Stimulated activated naive CD8-positive, alpha-beta T cell treated with anti-CD3 and anti-CD28 coated beads, Interleukin-15, amount 100 ng/mL, for 72 hours (primary cell): Measurements from ENCODE around the gene CCR6.
A peak's percentile ranks its signal among the peaks of the same experiment; 100 is the strongest.

Experiments
- ATAC-seq: fragments of 150-1000 bp; cut with Tn5 transposase; 2 replicates; pipeline ENCODE4 v1.10.0; 2021; ENCODE audit warnings: mild to moderate bottlenecking, moderate library complexity
- DNase-seq, 2 donors: peaks; one replicate each; pipeline ENCODE4 v3.0.0; 2021 to 2022
- H3K27ac Mint-ChIP-seq, 2 donors: one replicate each; pipeline ENCODE4 v1.8.0; 2022; ENCODE audit warnings: mild to moderate bottlenecking in 2 of 2, mixed read lengths in 2 of 2, moderate library complexity in 2 of 2
- H3K27me3 Mint-ChIP-seq: one replicate; pipeline ENCODE4 v1.8.0; 2022; ENCODE audit warnings: mixed read lengths
- H3K4me1 Mint-ChIP-seq: one replicate; pipeline ENCODE4 v1.8.0; 2022; ENCODE audit warnings: mild to moderate bottlenecking, mixed read lengths
- H3K4me3 Mint-ChIP-seq, 2 donors: one replicate each; pipeline ENCODE4 v1.8.0; 2022; ENCODE audit warnings: mild to moderate bottlenecking in 2 of 2, mixed read lengths in 2 of 2, moderate library complexity in 1 of 2
- H3K9me3 Mint-ChIP-seq, 2 donors: one replicate each; pipeline ENCODE4 v1.8.0; 2022; ENCODE audit warnings: mixed read lengths in 2 of 2

The CCR6 gene

DNA sequence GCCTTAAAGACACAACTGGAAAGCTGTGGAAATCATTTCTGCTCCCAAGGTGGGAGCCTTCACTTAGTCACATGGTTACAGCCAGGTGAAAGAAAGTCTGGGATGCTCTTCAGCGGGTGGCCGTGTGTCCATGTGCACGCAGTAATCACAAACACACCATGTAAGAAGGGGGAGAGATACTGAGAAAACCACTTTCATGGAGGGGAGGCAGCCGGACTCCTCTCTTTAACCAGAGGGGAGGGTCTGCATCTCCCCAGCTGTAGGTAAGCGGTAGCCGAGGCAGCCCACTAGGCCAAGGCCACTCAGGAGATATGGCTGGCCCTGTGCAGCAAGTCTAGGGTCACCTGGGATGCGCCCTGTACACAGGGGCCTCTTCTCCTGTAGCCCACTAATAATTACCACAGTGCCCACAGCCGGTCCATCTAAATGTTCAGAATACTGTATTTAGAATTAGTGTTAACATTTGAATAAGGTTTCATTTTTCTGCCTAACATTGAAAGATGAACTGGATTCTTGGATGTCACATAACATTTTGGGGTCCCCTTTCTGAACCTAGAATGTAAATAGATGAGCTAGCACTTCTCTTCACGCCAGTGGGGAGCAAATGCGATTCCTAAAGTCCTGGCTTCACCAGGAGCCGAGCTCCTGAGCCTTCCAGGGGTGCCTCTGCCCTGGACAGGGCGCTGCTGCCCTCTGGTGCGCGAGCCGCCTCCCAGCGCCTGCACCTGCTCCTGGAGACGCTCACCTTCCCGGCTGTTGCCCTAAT is 19.0 kb downstream of the CCR6 start:
- DNase-seq = peak; percentile 20 to 46
- Mint-ChIP-seq H3K4me3 (no peak overlapping the region), H3K27ac (no peak overlapping the region), H3K27me3 (peaks cover 54% of the 10 kb centered on the region), H3K4me1 (peaks cover 21% of the 10 kb centered on the region), H3K9me3 (no peaks in the 10 kb centered on the region)
- ATAC-seq = peak; percentile 83

DNA sequence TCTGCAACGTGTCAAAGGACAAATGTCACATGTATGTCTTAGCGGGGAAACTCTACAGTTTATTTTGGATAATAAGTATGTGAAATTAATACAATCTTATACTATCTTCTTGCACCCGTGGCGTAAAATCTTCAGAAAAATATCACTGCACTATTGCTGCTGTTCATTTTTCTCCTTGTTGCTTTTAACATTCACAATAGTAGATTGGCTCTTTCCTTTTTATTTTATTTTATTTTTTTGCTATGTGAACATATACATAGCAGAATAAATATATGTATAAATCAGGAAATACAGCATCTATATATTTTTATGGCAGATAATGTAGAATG is 19.5 kb downstream of the CCR6 start:
- Mint-ChIP-seq H3K27ac (no peak overlapping the region), H3K4me3 (no peak overlapping the region), H3K27me3 (peaks cover 50% of the 10 kb centered on the region), H3K4me1 (peaks cover 17% of the 10 kb centered on the region), H3K9me3 (no peaks in the 10 kb centered on the region)
- no peak for ATAC-seq
- DNase-seq = no peak

DNA sequence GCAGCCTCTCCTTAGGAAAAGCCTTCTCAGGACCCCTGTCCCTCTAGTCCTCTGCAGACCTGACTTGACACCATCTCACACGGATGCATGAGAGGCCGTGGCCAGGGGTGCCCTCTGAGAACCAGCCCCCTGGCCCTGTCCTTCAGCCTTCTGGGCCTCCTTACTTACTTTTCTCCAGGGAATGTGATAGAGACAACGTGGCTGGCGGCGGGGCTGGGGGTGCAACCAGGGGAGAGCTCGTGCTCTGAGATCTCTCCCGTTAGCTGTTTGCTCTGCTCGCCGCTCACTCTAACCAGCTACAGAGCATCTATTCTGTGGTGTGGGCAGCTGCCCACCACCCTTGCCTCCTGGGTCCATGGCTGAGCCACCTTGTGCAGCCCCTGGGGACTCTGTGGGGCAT is 20.1 kb downstream of the CCR6 start:
- Mint-ChIP-seq H3K27ac (no peak overlapping the region), H3K4me1 (peaks cover 13% of the 10 kb centered on the region), H3K4me3 (no peak overlapping the region), H3K27me3 (peaks cover 44% of the 10 kb centered on the region), H3K9me3 (no peaks in the 10 kb centered on the region)
- DNase-seq (no peak), ATAC-seq (no peak)

DNA sequence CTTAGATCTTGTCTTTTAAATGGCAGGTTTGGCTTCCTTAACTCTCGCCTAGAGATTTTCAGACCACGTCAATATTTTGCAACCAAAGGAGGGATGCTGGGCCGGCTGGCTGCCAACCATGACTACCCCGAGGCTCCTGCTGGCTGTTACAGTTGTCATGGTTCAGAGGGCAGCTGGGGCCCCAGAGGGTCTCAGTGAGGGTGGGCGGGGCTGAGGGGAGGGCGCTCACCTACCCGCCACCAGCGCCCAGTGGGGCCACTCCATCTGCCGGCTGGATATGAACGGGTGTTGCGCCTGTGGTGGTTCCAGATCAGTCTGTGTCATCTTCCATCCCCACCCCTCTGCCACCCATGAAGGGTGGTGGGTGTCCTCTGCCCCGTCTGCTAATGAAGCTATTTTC is 22.6 kb downstream of the CCR6 start:
- H3K27me3 Mint-ChIP-seq = peaks cover 39% of the 10 kb centered on the region
- ATAC-seq (no peak), DNase-seq (no peak)
- no peak overlapping the region for H3K4me3 Mint-ChIP-seq
- no peaks in the 10 kb centered on the region for H3K9me3 Mint-ChIP-seq
- peaks cover 10% of the 10 kb centered on the region for H3K4me1 Mint-ChIP-seq
- H3K27ac Mint-ChIP-seq = no peak overlapping the region

DNA sequence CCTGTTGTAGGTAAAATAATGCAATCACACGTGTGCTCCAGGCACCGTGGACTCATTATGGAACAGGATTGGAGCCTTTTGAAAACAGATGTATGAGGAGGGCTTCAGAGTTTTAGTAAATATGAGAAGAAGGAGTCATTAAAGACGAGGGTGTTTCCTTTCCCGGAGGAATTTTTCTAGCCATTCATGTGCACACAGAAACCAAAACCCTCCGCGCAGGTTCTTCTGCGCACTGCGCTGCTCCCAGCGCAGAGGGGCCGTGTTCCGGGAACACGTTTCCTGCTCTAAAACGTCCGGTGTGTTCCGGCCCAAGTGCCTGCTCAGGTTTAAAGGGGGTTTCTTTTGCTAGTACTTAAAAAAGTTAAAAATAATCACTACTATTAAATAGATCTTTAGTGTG is 23.2 kb downstream of the CCR6 start:
- H3K9me3 Mint-ChIP-seq = no peaks in the 10 kb centered on the region
- peak overlapping the region; percentile 21 to 62 for H3K4me3 Mint-ChIP-seq
- peaks cover 12% of the 10 kb centered on the region for H3K4me1 Mint-ChIP-seq
- no peak for ATAC-seq
- no peak for DNase-seq
- H3K27ac Mint-ChIP-seq = no peak overlapping the region
- H3K27me3 Mint-ChIP-seq = peaks cover 32% of the 10 kb centered on the region

DNA sequence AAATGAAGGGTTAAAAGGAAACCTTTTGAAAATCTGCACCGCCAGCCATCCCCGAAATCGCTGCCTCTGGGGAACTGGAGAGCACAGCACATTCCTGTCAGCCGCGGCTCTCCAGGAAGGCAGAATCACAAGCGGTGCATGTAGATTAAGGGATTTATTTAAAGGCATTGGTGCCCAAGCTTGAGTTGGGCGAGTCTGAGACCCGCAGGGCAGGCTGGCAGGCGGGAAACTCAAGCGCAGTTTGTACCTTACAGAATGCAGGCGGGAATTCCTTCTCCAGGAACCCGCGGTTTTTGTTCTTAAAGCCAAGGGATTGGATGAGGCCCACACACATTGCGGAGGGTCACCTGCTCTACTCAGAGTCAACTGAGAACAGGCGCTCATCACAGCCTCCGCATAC is 24.1 kb downstream of the CCR6 start:
- ATAC-seq (no peak), DNase-seq (no peak)
- Mint-ChIP-seq H3K4me3 (peak overlapping the region in 1 of 2 donors; percentile 62), H3K4me1 (peaks cover 17% of the 10 kb centered on the region), H3K27me3 (peaks cover 28% of the 10 kb centered on the region), H3K27ac (no peak overlapping the region), H3K9me3 (no peaks in the 10 kb centered on the region)

DNA sequence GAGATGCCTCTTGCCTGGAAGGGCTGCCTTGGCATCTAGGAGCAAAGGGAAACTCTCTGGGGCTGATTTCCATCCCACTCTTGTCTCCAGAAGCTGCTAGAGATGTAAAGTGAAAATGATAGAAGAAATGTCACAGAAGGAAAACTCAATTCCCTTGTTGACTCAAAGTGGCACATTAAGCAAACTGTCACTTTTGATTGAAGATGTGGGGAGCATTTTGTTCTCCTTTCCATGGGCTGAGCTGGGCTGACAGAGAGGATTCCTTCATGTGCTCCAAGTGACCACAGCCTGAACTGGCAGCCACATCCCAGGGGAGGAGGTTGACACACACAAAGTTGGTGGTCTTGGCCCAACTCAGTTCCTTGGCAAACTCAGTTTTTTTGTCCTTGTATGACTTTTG is 25.1 kb downstream of the CCR6 start:
- H3K27ac Mint-ChIP-seq = no peak overlapping the region
- no peak for ATAC-seq
- peaks cover 19% of the 10 kb centered on the region for H3K4me1 Mint-ChIP-seq
- H3K4me3 Mint-ChIP-seq = no peak overlapping the region
- no peaks in the 10 kb centered on the region for H3K9me3 Mint-ChIP-seq
- DNase-seq = no peak
- peaks cover 35% of the 10 kb centered on the region for H3K27me3 Mint-ChIP-seq

DNA sequence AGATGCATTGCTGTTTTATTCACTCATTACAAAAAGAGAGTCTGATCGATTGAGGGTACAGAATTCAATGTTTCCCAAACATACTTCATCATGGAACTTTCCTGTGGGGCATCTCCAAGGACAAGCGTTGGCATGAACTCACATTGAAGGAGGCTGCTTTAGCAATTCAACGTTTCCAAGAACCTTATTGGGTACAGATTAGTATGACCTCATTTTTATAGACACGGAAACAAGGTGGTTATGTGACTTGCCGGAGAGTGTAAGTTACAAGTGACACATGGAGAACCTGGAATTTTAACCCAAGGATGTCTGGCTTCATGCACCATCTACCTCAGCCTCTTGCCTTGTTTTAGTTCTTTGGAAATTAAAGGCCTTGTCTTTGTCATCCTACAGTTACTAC is 26.1 kb downstream of the CCR6 start:
- DNase-seq (no peak), ATAC-seq (no peak)
- H3K27ac Mint-ChIP-seq = no peak overlapping the region
- peaks cover 26% of the 10 kb centered on the region for H3K4me1 Mint-ChIP-seq
- H3K9me3 Mint-ChIP-seq = no peaks in the 10 kb centered on the region
- peaks cover 30% of the 10 kb centered on the region for H3K27me3 Mint-ChIP-seq
- no peak overlapping the region for H3K4me3 Mint-ChIP-seq

DNA sequence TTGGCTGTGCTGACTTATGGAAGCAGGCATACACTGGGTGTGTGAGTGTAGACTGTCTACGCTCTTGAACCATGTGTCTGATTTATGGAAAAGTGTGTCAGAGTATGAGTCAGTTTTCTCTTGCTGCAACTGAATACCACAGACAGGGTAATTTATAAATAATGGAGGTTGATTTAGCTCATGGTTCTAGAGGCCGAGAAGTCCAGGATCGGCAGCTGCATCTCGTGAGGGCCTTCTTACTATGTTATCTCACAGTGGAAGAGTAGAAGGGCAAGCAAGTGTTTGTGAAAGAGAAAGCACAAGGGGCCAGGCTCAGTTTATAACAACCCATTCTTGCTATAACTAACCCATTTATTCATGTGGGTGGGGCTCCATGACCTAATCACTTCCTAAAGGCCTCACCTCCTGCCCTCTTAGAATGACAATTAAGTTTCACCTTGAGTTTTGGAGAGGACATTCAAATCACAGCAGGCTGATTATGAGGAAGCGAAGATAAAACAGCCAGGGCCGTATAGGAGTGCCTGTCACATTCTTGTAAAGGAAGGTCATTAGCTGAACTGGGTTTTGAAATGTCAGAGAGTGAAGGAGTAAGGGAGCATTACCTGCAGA is 28.1 kb downstream of the CCR6 start:
- peak; percentile 81 for ATAC-seq
- Mint-ChIP-seq H3K4me3 (no peak overlapping the region), H3K4me1 (peaks cover 26% of the 10 kb centered on the region), H3K27ac (no peak overlapping the region), H3K27me3 (peaks cover 23% of the 10 kb centered on the region), H3K9me3 (no peaks in the 10 kb centered on the region)
- DNase-seq = peak in 1 of 2 donors; percentile 16

DNA sequence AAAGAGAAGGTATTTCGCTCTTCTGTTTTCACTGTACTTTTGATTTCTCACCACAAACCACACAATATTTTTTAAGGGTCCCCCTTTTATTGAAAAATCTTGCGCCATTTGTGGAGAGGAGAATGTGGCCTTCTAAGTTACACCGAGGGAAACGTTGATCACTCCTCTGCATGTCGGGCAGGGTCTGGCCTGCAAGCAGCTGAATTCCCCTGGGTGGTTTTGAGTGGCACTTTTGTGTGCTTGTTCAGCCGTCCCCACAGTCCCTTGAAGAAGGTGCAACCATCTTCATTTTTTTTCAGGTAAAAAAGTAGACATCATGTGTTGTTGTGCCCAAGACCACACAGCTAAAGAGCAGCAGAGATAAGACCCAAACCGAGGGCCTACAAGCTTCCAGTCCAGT is 28.8 kb downstream of the CCR6 start:
- H3K9me3 Mint-ChIP-seq = no peaks in the 10 kb centered on the region
- DNase-seq (no peak), ATAC-seq (no peak)
- peaks cover 26% of the 10 kb centered on the region for H3K4me1 Mint-ChIP-seq
- H3K27ac Mint-ChIP-seq = no peak overlapping the region
- peaks cover 20% of the 10 kb centered on the region for H3K27me3 Mint-ChIP-seq
- H3K4me3 Mint-ChIP-seq = no peak overlapping the region

DNA sequence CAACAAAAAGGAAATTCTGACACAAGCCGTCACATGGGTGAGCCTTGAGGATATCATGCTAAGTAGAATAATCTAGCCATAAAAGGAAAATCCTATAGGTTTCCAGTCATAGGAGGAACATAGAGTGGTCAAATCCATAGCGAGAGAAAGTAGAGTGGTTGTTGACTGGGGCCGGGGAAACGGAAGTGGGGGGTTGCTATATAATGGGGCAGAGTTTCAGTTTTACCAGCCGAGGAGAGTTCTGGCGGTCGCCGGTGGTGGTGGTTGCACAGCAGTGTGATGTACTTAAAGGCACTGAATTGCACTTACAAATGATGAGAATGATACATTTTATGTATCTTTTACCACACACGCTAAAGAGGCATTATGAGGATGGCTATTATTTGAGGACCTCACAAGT is 30.0 kb downstream of the CCR6 start:
- H3K9me3 Mint-ChIP-seq = no peaks in the 10 kb centered on the region
- H3K27ac Mint-ChIP-seq = no peak overlapping the region
- DNase-seq (no peak), ATAC-seq (no peak)
- H3K4me3 Mint-ChIP-seq = no peak overlapping the region
- peaks cover 26% of the 10 kb centered on the region for H3K4me1 Mint-ChIP-seq
- peaks cover 16% of the 10 kb centered on the region for H3K27me3 Mint-ChIP-seq

DNA sequence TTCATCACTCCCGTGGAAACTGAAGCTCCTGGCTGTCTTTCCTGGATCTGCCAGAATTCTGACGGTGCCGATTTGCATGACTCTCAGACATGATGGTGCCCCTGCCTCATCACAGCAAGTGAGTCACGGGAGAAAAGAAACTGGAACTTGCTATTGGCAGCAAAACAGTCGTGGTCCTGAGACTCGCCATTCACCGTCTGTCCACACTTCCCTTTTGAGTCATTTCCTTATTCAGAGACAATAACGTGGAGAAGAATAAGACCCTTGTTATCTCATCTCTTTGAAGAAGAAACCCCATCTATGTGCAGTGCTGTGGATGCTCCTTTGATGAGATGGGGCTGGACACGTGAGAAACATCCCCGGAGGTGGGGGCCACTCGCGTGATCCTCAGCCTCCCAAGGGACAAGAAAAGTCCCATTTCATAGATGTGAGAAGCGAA is 30.6 kb downstream of the CCR6 start:
- H3K27ac Mint-ChIP-seq = no peak overlapping the region

DNA sequence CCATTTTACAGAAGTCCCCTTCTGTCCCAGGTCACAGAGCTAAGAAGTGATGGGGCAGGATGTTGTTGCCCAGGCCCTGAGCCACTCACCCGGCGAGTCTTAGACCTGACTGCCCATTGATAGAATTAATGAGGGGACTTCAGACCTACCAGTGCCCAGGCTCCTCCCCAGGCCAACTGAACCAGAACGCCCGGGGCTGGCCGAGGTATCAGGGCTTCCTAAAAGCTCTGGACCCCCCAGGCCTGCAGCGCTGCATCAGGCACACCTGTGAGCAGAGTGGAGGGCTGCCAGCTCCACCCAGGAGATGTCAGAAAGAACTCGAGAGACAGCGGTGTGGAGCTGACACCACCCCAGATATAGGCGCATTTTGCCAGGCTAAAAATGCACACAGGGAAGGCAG is 31.4 kb downstream of the CCR6 start:
- Mint-ChIP-seq H3K27me3 (peaks cover 16% of the 10 kb centered on the region), H3K9me3 (no peaks in the 10 kb centered on the region), H3K27ac (no peak overlapping the region), H3K4me1 (peaks cover 26% of the 10 kb centered on the region), H3K4me3 (no peak overlapping the region)
- DNase-seq (no peak), ATAC-seq (no peak)

More for the DNA sequence above, 30.6 kb downstream of the CCR6 start:
- Mint-ChIP-seq H3K9me3 (no peaks in the 10 kb centered on the region), H3K27me3 (peaks cover 16% of the 10 kb centered on the region), H3K4me1 (peaks cover 26% of the 10 kb centered on the region), H3K4me3 (no peak overlapping the region)
- ATAC-seq (no peak), DNase-seq (no peak)

DNA sequence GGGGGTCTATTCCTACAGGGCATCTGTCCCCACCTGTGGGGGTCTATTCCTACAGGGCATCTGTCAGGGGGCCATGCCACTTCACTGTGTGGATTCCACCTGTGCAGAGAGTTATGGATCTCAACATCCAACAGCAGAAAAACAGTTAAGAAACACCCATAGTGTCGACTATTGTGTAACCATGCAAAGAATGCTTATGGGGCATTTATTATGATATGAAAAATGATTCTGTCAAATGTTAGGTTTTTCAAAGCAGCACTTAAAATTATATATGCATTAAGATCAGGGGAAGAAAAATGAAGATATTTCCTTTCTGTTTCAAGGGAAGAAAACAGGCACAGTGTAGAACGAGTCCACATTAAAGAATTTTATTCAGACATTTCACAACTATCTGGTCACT is 32.0 kb downstream of the CCR6 start:
- Mint-ChIP-seq H3K4me1 (peaks cover 26% of the 10 kb centered on the region), H3K27ac (no peak overlapping the region), H3K4me3 (no peak overlapping the region), H3K9me3 (no peaks in the 10 kb centered on the region), H3K27me3 (peaks cover 16% of the 10 kb centered on the region)
- no peak for ATAC-seq
- no peak for DNase-seq

DNA sequence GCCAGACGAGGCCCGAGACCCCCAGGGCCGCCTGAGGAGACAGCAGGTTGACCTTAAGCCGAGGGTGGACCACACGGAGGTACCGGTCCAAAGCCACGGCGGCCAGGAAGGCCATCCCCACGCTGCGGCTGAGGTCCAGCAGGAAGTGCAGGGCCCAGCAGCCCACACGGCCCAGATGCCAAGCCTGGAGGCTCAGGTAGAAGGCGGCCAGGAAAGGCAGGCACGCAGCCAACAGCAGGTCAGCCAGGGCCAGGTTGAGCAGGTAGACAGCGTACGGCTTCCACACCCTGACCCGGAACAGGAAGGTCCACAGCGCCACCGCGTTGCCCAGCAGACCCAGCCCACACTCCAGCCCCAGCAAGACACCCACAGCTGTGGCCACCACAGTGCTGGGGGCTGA is 34.5 kb downstream of the CCR6 start:
- ATAC-seq (no peak), DNase-seq (no peak)
- H3K4me3 Mint-ChIP-seq = no peak overlapping the region
- peaks cover 15% of the 10 kb centered on the region for H3K27me3 Mint-ChIP-seq
- no peak overlapping the region for H3K27ac Mint-ChIP-seq
- H3K9me3 Mint-ChIP-seq = no peaks in the 10 kb centered on the region
- H3K4me1 Mint-ChIP-seq = peaks cover 14% of the 10 kb centered on the region

DNA sequence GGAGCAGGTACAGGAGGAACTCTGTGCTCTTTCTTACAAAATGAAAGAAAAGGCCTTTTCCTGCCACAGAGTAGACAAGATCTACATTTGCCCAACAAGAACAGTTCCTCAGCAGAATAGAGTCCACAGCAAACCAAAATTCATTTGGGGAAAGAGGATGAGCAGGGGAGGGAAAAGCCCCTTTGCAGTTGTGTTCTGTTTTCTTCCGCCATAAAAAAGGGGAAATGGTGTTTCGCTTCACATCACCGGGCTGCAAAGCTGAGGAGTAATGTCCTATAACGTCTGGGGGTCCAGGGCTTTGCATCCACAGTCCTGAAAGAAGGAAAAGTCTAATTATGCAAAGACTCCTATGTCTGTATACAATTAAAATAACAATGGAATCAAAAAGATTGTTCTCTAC is 35.0 kb downstream of the CCR6 start, which contains the start of gene GPR31:
Gene GPR31 (minus strand): TSS at position 118 of the 400 bp plus-strand sequence. CDS start 149 bp downstream, outside the sequence.
- Mint-ChIP-seq H3K4me1 (peaks cover 10% of the 10 kb centered on the region), H3K27me3 (peaks cover 10% of the 10 kb centered on the region), H3K9me3 (no peaks in the 10 kb centered on the region), H3K27ac (no peak within 1 kb of the TSS), H3K4me3 (no peak within 1 kb of the TSS)
- ATAC-seq (no peak), DNase-seq (no peak)
